Measurements from ENCODE around the gene POLR1G. TPM values are rescaled to one million over a fixed set of nuclear protein-coding genes. Genes with fewer than 3 reads are reported as not detected.

Gene POLR1G
- total and polyA plus RNA-seq, 9 of the 15 experiments (the other 6 are each of a cell fraction or from before 2014, with no cell fraction given), result 3.0 to 50.1 (median 27.4) TPM

- TF ChIP-seq BRCA1 (IDR thresholded peaks at IDR 0.05), result no peak
- TF ChIP-seq BRCA1 (CRISPR knock-in tag; IDR thresholded peaks at IDR 0.05), result no peak
- TF ChIP-seq MEF2D (tag; conservative IDR thresholded peaks at IDR 0.05; ENCODE audit: low read depth), result peak; percentile 85
- TF ChIP-seq ETV6 (IDR thresholded peaks at IDR 0.05; ENCODE audit: borderline replicate concordance in 1 of 2, low read depth in 2 of 2, low read length in 1 of 2), result 0 out of 4 replicates have a peak, but pooled peaks of 1 of the 2 experiments have one; percentile 50
- TF ChIP-seq ETV6 (CRISPR knock-in tag; IDR thresholded peaks at IDR 0.05; ENCODE audit: borderline replicate concordance), result no peak
- no peak for TF ChIP-seq ZMIZ1 (IDR thresholded peaks at IDR 0.05; ENCODE audit: low read depth in 2 of 2, low read length in 2 of 2)
- no peak for TF ChIP-seq PURB (CRISPR knock-in tag; IDR thresholded peaks at IDR 0.05; ENCODE audit: low read depth)
- TF ChIP-seq ZNF445 (CRISPR knock-in tag; IDR thresholded peaks at IDR 0.05; ENCODE audit: low read depth), result no peak
- no peak for TF ChIP-seq IRF1 (CRISPR knock-in tag; IDR thresholded peaks at IDR 0.05; ENCODE audit: borderline replicate concordance)
- no peak for TF ChIP-seq ATF6 (CRISPR knock-in tag; IDR thresholded peaks at IDR 0.05)
- no peak for TF ChIP-seq POLR2AphosphoS2 (IDR thresholded peaks at IDR 0.05; ENCODE audit: low read length)
- TF ChIP-seq ATF2 (CRISPR knock-in tag; IDR thresholded peaks at IDR 0.05), result no peak
- TF ChIP-seq SMARCE1 (IDR thresholded peaks at IDR 0.05), result peak; percentile 52; the same call in 1 of the 2 replicates
- TF ChIP-seq HDAC8 (tag; IDR thresholded peaks at IDR 0.05), result no peak
- no peak for TF ChIP-seq BCLAF1 (IDR thresholded peaks at IDR 0.05; ENCODE audit: borderline replicate concordance in 1 of 2, control insufficient read depth in 1 of 2, low read depth in 2 of 2, low read length in 1 of 2)
These were observed 22.2 kb downstream of the POLR1G start (continued) for GRCh38 chr19:45428384-45429231.

All from K562 (cell line).